Activated CD8-positive, alpha-beta memory T cell treated with anti-CD3 and anti-CD28 coated beads, Interleukin-2, amount 10 ng/mL, durations not matched to agents 7 days and 5 days (primary cell): ENCODE results near the gene PIK3R5. TPM values are rescaled to one million over a fixed set of nuclear protein-coding genes. Genes with fewer than 3 reads are reported as not detected.

ENCODE experiments used
- ATAC-seq: fragments of 150-1000 bp; cut with Tn5 transposase; one replicate; pipeline ENCODE4 v1.10.0; 2021; ENCODE audit warnings: moderate library complexity
- CTCF ChIA-PET: fragments of 350-600 bp; sonication (Branson Sonifier 250); formaldehyde crosslinking; loops from one replicate; lab custom pipeline; 2021; ENCODE audit warnings: antibody characterized with exemption; lab: Charles Lee
- DNase-seq: peaks from one replicate; pipeline ENCODE4 v3.0.0-alpha.2; 2020
- H3K27ac Mint-ChIP-seq: one replicate; pipeline ENCODE4 v1.8.0; 2021; ENCODE audit warnings: mild to moderate bottlenecking, mixed read lengths
- H3K27me3 Mint-ChIP-seq: one replicate; pipeline ENCODE4 v1.8.0; 2021; ENCODE audit warnings: mixed read lengths
- H3K36me3 Mint-ChIP-seq: one replicate; pipeline ENCODE4 v1.8.0; 2021; ENCODE audit warnings: mild to moderate bottlenecking, mixed read lengths
- H3K4me1 Mint-ChIP-seq: one replicate; pipeline ENCODE4 v1.8.0; 2021; ENCODE audit warnings: mixed read lengths
- H3K4me3 Mint-ChIP-seq: one replicate; pipeline ENCODE4 v1.8.0; 2021; ENCODE audit warnings: mild to moderate bottlenecking, moderate library complexity, mixed read lengths
- H3K9me3 Mint-ChIP-seq: one replicate; pipeline ENCODE4 v1.8.0; 2022; ENCODE audit warnings: low read depth, mixed read lengths
- total RNA-seq, 2 experiments: library from RNA; stranded (reverse); gene quantifications; one replicate each; pipeline ENCODE4 v1.2.3, GENCODE V29; 2021

The PIK3R5 gene
- total RNA-seq, 2 experiments from 2014 or later, result 48.9 to 51.2 TPM

- Mint-ChIP-seq H3K4me1 (no peaks in the 10 kb centered on the region), H3K4me3 (no peak overlapping the region), H3K36me3 (peaks cover 40% of the 10 kb centered on the region), H3K27ac (no peak overlapping the region), H3K9me3 (no peaks in the 10 kb centered on the region), H3K27me3 (no peaks in the 10 kb centered on the region)
- no peak for ATAC-seq
- CTCF ChIA-PET, result interaction anchor here (2.4 kb wide), 1 partner anchor 11 kb away, joined by 7 read pairs; no protein-coding TSS in a partner anchor
- no peak for DNase-seq
Observed at GRCh38 chr17:8884336-8884990, 81.0 kb downstream of the PIK3R5 start.

DNA sequence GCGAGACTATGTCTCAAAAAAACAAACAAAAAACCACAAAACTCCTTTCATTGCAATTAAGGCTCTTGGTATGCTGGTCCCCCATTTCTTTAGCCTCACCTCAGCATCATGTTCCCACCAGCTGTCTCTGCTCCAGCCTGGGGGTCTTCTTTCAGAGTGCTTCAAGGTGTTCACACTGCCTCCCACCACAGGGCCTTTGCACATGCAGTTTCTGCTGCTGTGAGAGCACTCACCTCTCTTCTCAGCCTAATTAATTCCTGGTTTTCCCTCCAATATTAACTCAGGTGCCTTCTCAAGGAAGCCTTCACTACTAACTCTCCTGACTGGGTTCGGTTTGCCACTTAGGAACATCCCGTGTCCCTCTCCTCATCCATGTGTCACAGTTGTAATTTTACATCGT lies 82.2 kb downstream of the PIK3R5 start:
- no peak overlapping the region for H3K4me3 Mint-ChIP-seq
- ATAC-seq (no peak), DNase-seq (no peak)
- no peaks in the 10 kb centered on the region for H3K9me3 Mint-ChIP-seq
- peaks cover 42% of the 10 kb centered on the region for H3K36me3 Mint-ChIP-seq
- CTCF ChIA-PET, result interaction anchor here (2.4 kb wide), 1 partner anchor 12 kb away, joined by 7 read pairs; no protein-coding TSS in a partner anchor
- no peak overlapping the region for H3K27ac Mint-ChIP-seq
- no peaks in the 10 kb centered on the region for H3K27me3 Mint-ChIP-seq
- no peaks in the 10 kb centered on the region for H3K4me1 Mint-ChIP-seq

- Mint-ChIP-seq H3K27me3 (no peaks in the 10 kb centered on the region), H3K27ac (no peak overlapping the region), H3K36me3 (peaks cover 43% of the 10 kb centered on the region), H3K4me3 (no peak overlapping the region), H3K4me1 (no peaks in the 10 kb centered on the region), H3K9me3 (no peaks in the 10 kb centered on the region)
- DNase-seq, result no peak
- CTCF ChIA-PET, result no interaction called here
- ATAC-seq, result no peak
Observed at GRCh38 chr17:8881606-8882005, 83.9 kb downstream of the PIK3R5 start.

DNA sequence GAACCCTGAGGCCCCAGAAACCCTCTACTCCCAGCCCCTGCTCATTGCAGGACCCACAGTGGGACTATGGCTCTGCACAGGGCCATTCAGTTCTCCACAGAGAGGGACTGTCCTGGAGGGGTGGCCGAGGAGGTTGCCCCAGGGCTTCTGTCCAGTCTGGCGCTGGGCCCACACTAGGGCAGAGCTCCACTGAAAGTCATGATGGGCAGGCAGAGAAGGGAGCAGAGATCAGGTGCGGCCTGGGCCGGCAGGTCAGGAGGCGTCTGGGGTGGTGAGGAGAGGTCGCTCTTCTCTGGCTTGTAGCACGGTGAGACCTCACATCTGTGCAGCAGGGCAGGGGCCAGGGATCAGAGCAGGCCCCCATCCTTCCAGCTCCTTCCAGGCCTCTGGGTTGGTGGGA lies 85.0 kb downstream of the PIK3R5 start:
- no peak overlapping the region for H3K27ac Mint-ChIP-seq
- no peak for ATAC-seq
- DNase-seq, result no peak
- no peak overlapping the region for H3K4me3 Mint-ChIP-seq
- no peaks in the 10 kb centered on the region for H3K4me1 Mint-ChIP-seq
- H3K36me3 Mint-ChIP-seq, result peaks cover 36% of the 10 kb centered on the region
- H3K9me3 Mint-ChIP-seq, result no peaks in the 10 kb centered on the region
- CTCF ChIA-PET, result no interaction called here
- no peaks in the 10 kb centered on the region for H3K27me3 Mint-ChIP-seq

DNA sequence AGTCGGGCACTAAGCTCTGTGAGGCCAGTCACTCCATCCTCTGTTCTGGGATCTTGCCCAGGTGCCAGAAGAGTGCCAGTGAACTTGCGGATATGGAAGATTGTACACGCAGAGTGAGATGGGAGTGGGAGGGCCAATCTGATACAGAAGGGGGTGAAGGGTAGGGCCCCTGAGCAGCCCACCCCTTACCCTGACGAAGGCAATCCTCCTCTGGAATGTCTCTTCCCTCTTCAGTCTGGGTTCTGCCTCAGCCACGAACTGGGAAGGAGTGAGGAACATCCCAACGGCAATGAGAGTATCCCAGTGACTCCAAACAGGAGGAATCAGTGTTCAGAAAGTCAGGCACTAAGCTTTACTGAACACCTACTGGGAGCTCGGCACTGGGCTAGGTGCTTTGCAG lies 86.1 kb downstream of the PIK3R5 start:
- no peaks in the 10 kb centered on the region for H3K9me3 Mint-ChIP-seq
- no peak overlapping the region for H3K4me3 Mint-ChIP-seq
- ATAC-seq (no peak), DNase-seq (no peak)
- CTCF ChIA-PET, result interaction anchor here (1.7 kb wide), 1 partner anchor 16 kb away, joined by 4 read pairs; no protein-coding TSS in a partner anchor
- H3K36me3 Mint-ChIP-seq, result peaks cover 34% of the 10 kb centered on the region
- H3K27me3 Mint-ChIP-seq, result no peaks in the 10 kb centered on the region
- H3K27ac Mint-ChIP-seq, result no peak overlapping the region
- no peaks in the 10 kb centered on the region for H3K4me1 Mint-ChIP-seq

GRCh38 chr17:8877984-8878383 lies 87.5 kb downstream of the PIK3R5 start:
- no peaks in the 10 kb centered on the region for H3K4me1 Mint-ChIP-seq
- no peak overlapping the region for H3K27ac Mint-ChIP-seq
- H3K36me3 Mint-ChIP-seq, result peaks cover 26% of the 10 kb centered on the region
- CTCF ChIA-PET, result interaction anchor here (0.7 kb wide), 1 partner anchor 125 kb away, joined by 3 read pairs; no protein-coding TSS in a partner anchor
- no peaks in the 10 kb centered on the region for H3K9me3 Mint-ChIP-seq
- no peak overlapping the region for H3K4me3 Mint-ChIP-seq
- no peak for DNase-seq
- no peaks in the 10 kb centered on the region for H3K27me3 Mint-ChIP-seq
- no peak for ATAC-seq

DNA sequence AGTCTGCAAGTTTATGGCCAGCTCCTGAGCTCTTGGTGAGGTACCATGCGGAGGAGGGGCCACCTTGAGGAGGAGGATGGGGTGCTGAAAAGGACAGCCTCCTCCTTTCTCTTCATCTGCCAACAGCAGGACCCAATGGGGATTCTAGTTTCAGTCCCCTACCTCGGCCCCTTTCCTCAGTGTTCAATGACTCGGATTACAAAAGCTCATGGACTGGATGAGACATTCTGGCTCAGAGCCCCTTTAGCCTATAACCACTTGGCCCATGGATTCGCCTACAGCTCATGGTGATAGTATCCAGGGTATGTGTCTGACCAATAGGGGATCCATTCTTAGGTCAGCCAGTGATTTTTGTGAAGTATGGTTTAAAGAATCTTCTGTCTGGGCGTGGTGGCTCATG lies 89.5 kb downstream of the PIK3R5 start:
- H3K4me3 Mint-ChIP-seq, result no peak overlapping the region
- no peak for ATAC-seq
- peaks cover 21% of the 10 kb centered on the region for H3K36me3 Mint-ChIP-seq
- DNase-seq, result no peak
- CTCF ChIA-PET, result interaction anchor here (1.0 kb wide), 1 partner anchor 19 kb away, joined by 3 read pairs; no protein-coding TSS in a partner anchor
- H3K4me1 Mint-ChIP-seq, result peaks cover 3% of the 10 kb centered on the region
- H3K27ac Mint-ChIP-seq, result no peak overlapping the region
- no peaks in the 10 kb centered on the region for H3K9me3 Mint-ChIP-seq
- no peaks in the 10 kb centered on the region for H3K27me3 Mint-ChIP-seq

DNA sequence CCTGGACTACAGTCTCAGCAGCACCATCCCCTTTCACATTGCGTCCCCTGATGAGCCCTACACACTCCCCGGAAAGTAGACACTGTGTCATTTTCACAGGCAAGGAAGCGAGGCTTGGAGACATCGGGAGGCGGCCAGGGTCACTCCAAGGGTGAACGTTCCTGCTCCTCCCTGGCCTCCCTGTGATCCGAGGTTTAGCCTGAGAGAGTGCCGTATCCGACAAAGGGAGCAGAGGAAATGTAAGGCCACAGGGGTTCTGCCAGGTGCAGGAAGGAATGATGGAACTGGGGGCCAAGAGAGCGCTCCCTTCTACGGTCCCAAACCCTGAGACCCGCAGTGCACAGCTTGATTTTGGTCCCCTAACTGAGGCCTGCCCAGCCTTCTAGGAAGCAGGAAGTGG lies 90.1 kb downstream of the PIK3R5 start:
- Mint-ChIP-seq H3K4me1 (peaks cover 3% of the 10 kb centered on the region), H3K36me3 (peaks cover 19% of the 10 kb centered on the region), H3K9me3 (no peaks in the 10 kb centered on the region), H3K27ac (no peak overlapping the region), H3K27me3 (no peaks in the 10 kb centered on the region), H3K4me3 (no peak overlapping the region)
- no peak for DNase-seq
- no peak for ATAC-seq
- CTCF ChIA-PET, result no interaction called here

DNA sequence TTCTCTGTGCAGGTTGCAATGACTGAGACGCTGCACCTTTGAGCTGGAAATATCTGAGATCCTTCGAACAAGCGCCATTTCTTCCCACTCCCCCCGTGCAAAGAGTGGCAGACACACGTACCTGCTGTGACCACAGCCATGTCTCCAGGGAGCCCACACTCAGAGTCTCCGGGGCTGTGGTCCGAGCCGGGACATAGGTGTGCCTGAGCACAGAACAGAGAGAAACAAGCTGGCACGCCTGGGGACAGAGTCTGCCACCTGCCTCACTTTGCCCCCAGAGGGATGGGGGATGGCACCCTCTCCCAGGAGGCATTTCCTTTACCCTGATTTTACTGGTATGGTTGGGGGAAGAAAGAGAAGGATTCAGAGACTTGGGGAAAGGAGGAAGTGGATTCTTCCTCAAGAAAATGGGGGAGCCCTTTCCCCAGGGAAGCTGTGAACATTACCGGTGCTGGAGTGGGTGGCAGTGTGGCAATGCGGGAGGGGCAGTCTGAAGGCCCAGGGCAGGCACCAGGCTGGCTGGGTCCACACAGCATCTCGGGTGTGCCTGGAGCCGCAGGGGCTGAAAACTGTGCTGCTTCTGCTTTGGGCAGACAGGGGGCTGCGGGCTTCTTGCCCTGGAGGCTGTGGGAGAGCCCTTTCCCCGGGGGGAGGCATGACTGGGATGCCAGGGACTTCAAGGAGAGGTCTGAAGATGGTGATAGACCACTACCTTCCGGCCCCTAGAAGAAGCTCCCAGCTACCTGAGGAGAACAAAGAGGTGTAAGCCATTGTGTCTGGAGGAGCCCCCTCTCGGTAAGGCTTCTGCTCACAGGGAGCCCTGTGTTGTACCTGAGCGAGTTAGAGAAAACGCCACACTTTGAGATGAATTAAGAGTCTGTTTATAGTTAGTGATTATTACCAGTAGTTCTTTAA lies 91.4 kb downstream of the PIK3R5 start:
- Mint-ChIP-seq H3K4me3 (no peak overlapping the region), H3K4me1 (peaks cover 8% of the 10 kb centered on the region), H3K27ac (no peak overlapping the region), H3K9me3 (no peaks in the 10 kb centered on the region), H3K27me3 (no peaks in the 10 kb centered on the region), H3K36me3 (peaks cover 13% of the 10 kb centered on the region)
- ATAC-seq, result no peak
- no peak for DNase-seq
- CTCF ChIA-PET, result interaction anchor here (0.6 to 1.3 kb wide), 3 partner anchors 22 to 633 kb away, joined by 3 to 4 read pairs (median 3); no protein-coding TSS in a partner anchor

DNA sequence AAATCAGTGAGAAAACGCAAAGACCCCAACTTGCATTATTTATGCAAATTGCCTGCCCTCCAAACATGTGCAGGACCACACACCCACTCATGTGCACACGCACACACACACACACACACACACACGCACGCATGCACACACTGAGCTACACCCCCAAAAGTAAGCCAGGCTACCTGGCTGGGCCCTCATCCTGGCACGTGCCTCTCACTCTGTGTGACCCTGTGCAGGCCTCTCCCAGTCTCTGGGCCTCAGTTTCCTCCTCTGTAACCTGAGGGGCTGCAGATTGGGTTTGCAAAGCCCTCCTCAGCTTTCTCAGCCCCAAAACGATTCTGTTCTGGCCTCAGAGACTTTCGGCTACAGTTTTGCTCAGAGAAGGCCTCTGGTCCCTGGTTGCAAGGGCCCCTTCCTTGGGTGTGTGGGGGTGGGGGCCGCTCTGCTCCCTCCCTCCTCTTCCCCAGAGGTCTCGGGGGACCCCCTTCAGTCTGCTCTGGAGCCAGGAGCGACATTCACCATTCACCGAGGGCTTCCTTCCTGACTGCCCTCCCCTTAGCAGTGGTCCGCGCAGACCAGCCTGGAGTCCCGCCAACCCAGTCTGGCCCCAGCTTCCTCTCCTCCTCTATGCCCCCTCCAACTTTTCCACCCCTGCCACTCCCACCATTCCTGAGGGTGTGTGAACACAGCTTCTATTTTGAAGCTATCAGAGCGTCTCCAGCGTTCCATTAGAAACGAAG lies 92.6 kb downstream of the PIK3R5 start:
- no peaks in the 10 kb centered on the region for H3K27me3 Mint-ChIP-seq
- H3K4me3 Mint-ChIP-seq, result no peak overlapping the region
- H3K27ac Mint-ChIP-seq, result no peak overlapping the region
- CTCF ChIA-PET, result interaction anchor here (1.3 kb wide), 1 partner anchor 87 kb away, joined by 4 read pairs; no protein-coding TSS in a partner anchor
- no peaks in the 10 kb centered on the region for H3K9me3 Mint-ChIP-seq
- ATAC-seq (no peak), DNase-seq (no peak)
- peaks cover 20% of the 10 kb centered on the region for H3K4me1 Mint-ChIP-seq
- H3K36me3 Mint-ChIP-seq, result peaks cover 7% of the 10 kb centered on the region

GRCh38 chr17:8872036-8872704 lies 93.3 kb downstream of the PIK3R5 start:
- CTCF ChIA-PET, result interaction anchor here (1.0 kb wide), 1 partner anchor 10 kb away, joined by 3 read pairs; no protein-coding TSS in a partner anchor
- ATAC-seq (no peak), DNase-seq (no peak)
- Mint-ChIP-seq H3K36me3 (peaks cover 2% of the 10 kb centered on the region), H3K27me3 (no peaks in the 10 kb centered on the region), H3K4me3 (no peak overlapping the region), H3K27ac (no peak overlapping the region), H3K9me3 (no peaks in the 10 kb centered on the region), H3K4me1 (peaks cover 26% of the 10 kb centered on the region)

DNA sequence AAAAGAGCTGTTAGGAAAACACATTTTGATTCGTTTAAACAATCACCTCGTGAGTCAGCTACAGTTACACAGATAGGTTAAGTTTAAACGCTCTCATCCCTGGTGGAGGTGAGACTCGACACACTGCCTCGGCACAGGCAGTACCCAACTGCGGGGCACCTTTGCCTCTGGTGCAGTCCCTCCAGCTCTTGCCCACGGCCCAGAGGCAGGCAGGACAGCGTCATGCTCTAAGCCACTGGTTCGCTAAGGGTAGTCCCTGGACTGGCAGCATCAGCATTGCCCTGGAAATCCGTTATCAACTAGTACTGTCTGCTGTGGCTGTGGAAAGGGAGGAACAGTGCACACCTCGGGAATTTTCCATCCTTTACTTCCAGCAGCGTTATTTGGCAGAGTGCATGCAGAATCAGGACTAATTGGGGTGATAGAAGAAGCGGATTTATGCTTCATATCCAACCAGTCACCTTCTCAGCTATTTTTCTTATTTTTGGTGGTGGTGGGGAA lies 94.4 kb downstream of the PIK3R5 start:
- DNase-seq (no peak), ATAC-seq (no peak)
- Mint-ChIP-seq H3K27ac (no peak overlapping the region), H3K36me3 (no peaks in the 10 kb centered on the region), H3K27me3 (no peaks in the 10 kb centered on the region), H3K9me3 (no peaks in the 10 kb centered on the region), H3K4me1 (peaks cover 32% of the 10 kb centered on the region), H3K4me3 (no peak overlapping the region)
- CTCF ChIA-PET, result no interaction called here
